DMS153 treated with DMSO at 0.1 percent for 48 hours (cell line): ENCODE data around the gene CD58.

ENCODE experiments used
- DNase-seq: peaks from one replicate; lab custom pipeline; 2025; ENCODE audit not compliant: unreplicated experiment; lab: John Stamatoyannopoulos, UW

Gene CD58

DNA sequence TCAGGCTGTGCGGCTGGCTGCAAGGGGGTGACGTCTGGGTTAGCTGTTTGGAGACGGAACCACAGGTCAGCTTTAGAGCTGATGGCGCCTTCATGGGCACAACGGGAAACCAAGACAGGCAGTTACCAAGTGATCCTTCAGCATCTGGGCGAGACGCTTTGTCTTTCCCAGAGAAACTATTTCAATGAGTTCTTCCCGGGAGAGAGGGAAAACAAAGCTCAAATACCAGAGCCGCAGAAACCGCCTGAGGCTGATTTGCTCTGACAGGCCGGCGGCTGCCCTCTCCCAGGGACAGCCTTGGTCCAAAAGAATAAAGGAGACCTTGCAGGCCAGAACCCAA, 76.5 kb downstream of the CD58 start:
- DNase-seq, result no peak

DNA sequence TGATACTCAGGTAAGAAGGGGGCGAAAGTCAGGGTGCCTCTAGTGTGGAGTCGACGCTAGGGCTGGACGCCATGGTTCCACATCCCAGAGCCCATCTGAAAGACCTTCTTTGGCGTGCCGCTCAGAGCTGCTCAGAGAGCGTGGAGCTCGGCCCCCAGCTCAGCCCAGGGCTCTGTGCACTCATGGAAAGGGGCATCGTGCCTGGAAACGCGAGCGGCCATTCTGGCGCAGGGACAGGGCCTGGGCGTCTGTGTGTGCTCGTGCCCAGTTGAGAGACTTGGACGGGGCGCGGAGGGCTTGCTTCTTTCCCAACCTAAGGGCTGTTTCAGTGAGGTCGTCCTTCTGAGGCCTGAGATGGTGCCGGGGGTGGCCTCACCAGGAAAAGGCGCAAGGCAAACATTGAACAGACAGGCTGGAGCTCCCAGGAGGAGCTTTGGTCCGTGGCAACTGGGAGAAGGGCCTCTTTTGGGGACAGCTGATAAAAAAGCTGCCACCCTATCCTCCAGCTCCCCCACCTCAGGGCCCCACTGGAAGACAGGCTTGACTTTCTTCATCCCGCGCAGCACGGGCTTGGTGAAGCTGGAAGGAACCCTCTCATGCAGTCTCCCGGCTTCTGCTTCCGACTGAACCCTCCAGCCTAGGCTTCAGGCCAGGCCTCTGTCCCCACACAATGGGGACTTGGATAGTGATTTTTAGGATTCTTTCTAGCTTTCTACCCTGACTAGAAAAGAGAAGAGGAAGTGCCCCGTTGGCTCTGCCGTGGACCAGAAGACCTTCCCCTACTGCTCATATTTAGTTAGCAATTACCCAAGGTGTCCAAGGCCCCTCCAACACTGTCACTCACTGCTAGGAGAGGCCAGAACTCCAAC, 77.1 kb downstream of the CD58 start:
- no peak for DNase-seq

DNA sequence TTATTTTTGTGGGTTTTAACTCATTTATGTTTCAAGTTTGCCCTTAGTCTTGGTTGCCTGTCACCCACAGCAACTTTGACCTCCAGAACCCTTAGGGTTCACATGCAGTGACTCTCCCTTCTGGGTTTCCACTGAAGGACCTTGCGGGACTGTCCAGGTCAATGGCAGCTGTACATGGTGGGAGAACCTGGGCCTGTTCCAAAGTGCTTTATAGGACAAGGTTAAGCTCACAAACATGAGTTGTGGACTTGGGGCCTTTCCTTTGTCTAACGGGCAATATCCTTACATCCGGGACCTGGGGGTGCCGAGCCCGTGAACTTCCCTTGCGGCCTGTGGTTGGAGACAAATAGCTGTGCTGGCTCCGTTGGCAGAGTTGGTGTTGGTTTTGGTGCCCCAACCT, 77.8 kb downstream of the CD58 start:
- DNase-seq, result no peak

DNA sequence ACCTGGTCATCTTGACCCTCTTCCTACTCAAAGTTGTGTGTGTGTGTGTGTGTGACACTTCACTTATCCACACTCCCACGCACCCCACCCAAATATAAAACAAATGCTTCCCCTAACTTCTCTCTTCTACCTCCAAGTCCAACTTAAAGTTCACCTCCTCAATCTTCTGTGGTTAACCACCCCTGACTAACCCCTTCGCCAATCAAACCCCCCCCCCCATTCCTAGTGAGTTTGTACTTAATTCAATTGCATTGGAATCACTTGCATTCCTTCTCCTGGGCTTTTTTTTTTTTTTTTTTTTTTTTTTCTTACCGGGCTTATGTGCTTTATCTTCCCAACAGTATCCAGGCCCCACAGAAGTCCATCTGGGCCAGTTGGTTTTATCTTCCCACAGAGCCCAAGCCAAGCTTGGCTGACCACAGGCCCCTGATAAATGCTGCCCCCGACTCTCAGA, 78.4 kb downstream of the CD58 start:
- no peak for DNase-seq

DNA sequence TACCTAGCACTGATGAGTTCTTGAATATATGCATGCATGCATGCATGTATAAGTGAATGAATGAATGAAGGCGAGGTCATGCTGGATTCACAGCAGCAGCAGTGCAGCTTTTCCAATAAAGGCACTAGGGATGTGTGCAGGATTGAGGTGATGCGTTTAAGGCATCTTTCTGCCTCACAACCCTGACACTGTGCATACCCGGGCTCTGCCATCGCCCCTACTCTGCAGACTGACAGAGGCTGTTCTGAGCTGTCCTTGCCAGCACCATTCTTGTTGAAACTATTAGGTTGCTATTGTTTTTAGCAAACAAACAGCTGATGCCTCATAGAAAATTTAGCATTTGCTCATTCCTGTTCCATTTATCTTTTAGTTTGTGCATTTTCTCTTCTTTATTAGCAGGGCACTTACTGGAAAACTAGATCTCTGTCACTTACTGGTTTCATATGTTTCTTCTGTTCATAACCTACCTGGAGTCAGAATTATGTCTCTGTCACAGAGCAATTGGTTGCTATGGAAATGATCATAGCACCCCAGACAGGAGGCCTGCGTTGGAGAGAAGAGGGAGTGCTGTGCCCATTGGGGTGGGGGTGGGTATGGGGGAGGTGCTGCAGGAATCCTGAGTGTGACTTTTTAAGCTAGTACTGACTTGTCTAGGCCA, 79.0 kb downstream of the CD58 start:
- no peak for DNase-seq

DNA sequence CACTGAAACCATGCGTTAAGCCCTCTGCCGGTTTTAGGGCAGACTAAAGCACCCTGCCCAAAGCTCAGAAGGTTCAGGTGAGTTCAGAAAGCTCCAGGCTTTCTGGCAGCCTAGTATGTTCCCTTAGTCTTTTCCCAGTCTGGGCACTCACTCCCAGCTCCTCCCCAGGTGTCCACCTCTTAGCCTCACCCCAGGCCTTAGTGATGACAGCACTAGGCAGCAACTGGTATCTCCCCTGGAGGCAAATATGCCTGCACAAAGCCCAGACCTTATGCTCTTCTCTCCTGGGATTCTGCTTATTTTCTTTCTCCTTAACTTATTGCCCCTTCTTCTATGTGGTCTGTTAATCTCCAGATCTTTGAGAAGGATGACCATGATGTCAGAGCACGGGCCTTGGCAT, 80.2 kb downstream of the CD58 start:
- DNase-seq, result no peak

DNA sequence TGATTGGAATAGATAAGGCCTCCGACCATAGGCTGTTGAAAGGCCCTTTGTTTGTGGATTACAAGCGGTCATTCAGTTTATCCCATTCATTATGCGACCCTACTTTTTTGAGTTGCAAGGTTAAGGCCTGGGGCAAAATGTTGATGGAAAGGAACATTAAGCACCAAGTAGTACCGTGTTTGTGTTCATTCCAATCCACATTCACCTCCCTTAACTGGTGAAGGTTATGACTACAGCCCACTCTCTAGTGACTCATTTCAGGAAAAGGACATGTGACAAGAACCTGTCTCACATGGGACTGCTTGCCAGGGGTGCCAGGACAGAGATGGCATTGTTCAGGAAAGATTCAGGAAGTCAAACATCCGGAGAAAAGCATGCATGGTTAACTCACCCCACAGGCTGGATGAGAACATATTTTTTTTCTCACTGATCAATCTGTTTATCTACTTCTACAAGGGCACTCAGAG, 81.6 kb downstream of the CD58 start:
- no peak for DNase-seq

DNA sequence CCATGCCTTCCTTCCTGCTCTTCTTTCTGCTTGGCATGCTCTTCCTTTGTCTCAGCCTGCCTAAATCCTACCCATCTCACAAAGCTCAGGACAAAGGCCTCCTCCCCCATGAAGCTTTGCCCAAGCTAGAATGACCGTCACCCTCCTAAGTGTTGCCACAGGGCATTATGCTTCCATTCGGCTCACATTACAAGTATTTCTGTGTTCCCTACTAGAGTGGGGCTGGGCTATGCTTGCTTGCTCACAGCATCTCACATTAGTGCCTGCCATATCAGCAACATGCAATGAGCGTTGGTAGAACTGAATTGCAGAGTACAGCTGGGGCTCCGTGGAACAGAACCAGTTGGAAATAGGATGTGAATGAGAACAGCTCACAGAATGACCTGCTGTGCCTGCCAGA, 82.8 kb downstream of the CD58 start:
- DNase-seq, result no peak

DNA sequence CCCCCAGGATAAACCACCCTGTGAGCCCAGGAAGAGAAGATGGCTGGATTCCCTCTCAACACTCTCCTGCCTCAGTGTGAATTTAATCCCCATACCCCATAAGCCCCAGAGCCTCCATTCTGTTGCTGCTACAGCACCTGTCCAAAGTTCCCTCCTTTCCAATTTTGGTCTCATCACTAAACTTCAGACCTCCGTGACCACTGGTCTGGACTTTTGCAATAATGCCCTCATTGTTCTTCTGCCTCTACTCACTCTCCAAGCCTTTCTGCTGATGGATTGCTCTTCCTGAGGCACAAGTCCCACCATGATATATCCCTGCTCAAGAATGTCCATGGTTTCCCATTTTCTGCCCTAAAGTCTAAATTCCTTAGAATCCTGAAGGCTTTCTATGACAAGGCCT, 83.2 kb downstream of the CD58 start:
- DNase-seq, result no peak

DNA sequence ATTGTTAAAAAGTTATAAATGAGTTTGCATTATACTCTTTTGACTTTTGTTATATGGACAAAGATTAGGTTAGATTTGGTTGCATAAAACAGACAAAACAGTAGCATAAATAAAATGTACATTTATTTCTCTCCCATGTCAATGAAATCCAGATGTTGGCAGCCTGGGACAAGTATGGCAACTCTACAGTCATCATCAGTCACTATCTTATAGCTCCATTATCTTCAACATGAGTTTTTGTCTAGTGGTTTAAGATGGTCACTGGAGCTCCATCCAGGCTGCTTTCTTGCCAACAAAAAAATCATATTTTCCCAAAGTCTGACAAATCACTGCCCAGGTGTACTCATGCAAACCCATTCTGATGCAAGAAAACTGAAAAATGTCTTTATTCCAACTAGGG, 83.8 kb downstream of the CD58 start:
- no peak for DNase-seq

DNA sequence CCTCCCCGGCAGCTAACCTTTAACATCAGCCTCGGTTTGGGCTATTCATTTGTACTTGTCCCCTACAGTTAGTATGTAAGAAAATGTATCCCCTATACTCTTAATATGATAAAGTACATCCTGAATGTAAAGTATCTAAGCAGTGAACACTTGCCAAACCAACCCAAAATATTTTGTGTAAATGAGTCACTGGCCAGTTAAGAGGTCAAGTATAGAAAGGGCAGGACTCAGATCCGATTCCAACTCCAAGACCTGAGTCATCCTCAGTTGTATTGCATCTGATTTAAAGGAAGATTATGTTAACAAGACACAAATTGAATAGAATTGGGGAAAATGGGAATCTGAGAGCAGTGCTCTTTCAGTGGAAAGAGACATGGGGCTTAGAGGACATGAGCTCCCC, 84.4 kb downstream of the CD58 start:
- no peak for DNase-seq

DNA sequence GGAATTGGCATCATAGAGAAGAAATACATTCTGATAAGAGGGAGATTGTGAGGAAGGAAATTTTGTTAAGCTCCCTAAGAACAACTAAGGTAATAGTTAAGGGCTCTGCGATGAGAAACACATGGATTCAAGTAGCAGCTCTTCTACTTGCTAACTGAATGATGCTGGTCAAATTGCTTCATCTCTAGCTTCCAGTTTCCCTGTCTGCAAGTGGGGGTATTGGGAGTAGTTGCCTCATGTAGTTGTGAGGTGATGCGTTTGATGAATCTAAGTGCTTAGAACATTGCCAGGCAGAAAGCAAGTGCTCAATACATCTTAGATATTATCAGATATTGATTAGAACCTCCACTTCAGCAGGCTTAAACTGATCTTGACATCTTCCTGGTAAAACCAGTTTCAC, 84.8 kb downstream of the CD58 start:
- DNase-seq, result no peak

DNA sequence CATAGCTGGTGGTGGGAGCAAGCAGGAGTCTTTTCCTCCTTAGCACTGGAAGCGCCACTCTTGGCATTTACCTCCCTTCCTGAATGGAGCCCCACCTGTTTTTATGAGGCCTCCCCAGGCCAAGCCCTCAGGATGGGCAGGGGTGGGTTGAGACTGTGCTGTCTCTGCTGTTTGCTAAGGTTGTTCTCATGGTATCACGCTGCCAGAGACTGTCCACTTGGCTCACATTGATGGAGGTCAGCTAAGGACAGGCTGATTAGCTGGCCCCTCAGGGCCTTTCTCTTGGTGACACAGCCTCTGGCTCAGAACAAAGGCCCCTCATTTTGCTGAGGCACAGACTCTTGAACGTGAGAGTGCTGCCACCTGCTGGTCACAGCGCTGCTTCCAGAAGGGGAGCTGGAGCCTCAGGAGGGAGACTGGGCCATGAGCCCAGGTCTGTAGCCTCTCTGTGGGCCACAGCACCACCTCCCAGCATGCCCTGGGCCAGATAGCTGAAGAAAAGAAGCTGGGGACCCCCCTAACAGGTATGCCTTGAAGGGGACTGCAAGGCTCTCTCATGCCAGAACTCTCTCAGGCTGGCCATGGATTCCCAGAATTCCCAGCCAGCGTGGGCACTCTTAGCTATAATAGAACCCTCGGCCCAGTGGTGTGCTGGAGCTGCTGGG, 85.6 kb downstream of the CD58 start:
- peak; percentile 59 for DNase-seq

DNA sequence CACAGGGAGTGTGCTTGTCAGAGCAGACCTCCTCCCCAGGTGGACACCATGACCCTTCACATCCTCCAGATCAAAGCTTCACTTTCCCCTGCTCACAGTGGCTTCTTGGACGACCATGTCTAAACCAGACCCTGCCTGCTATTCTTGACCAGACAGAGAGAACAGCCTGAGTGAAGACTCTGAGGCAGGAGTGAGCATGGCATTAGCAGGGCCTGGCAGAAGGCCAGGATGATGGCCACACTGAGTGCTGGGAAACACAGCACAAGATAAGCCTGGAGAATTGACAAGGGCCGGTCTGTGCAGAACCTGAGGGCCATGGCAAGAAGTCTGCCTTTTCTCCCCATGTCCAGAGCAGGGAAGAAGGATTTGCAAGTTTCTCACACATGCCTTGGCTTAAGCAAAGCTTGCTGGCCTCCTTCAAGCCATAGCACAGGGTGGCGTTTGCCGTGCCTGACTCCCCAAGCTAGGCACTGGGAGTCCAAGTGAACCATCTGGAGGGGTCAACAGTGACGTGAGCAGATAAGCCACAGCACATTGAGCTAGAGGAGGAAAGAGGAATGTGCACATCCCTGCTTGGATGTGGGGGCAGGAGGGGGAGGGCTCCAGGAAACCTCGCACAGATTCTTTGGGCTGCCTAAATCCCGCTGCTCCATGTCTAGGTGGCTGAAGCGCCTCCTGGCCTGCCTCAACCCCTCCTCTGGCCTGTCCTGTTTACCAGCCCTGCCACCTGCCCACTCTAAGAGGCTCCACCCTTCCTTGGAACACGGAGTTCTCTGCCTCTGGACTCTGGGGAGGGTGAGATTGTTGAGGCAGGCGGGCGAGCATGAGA, 87.1 kb downstream of the CD58 start:
- DNase-seq, result no peak

DNA sequence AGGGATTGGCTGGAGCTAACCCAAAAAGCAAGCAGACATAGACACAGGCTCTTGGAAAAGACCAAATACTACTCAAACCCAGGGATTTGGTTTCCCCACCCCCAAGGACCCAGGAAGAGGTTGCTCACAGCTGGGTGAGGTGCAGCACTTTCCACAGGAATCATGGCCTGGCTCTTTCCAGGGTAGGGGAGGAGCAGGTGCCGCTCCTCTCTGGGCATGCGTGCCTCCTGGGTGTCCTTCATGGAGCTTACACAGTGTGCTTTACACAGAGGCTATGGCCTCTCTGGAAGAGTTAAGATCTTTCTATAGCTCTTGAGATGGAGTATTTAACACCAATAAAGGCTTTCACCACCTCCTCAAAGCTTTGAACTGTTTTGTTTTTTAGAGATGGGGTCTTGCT, 88.3 kb downstream of the CD58 start:
- DNase-seq, result no peak

DNA sequence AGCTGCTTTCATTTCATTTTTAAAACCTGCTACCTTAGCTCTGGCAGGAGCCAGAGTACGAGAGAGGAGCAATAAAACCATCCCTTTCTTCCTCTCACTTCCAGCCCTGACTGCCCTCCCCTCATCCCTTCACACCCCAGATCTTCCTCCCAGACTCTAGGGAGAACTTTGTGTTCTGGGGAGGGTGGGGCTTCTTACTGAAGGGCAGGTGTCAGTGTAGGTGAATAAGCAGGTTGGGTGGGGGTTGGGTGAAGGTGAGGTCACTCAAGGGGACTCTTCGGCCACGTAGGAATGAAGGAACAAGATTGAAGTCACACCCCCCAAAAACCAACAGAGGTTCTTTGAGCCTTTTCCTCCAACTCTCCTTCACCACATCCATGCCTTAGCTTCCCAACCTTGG, 88.9 kb downstream of the CD58 start:
- DNase-seq, result no peak

DNA sequence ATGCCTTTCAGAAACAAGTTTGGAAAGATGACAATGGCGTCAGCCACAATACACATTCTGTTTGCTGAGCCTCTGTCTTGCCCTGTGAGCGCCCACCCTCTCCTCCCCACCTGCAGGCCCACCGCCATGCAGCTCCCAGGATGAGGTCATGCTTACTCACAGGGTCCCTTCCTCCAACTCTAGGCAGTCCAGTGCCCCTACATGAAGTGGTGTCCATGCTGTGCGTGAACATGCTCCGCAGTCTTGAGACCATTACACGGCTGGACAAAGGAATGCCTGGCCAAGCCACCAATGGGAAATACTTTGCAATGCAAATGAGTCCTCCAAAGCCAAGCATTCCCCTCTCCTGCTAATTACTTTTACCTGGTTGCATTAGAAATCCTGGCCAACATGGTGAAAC, 92.2 kb downstream of the CD58 start:
- DNase-seq, result no peak

DNA sequence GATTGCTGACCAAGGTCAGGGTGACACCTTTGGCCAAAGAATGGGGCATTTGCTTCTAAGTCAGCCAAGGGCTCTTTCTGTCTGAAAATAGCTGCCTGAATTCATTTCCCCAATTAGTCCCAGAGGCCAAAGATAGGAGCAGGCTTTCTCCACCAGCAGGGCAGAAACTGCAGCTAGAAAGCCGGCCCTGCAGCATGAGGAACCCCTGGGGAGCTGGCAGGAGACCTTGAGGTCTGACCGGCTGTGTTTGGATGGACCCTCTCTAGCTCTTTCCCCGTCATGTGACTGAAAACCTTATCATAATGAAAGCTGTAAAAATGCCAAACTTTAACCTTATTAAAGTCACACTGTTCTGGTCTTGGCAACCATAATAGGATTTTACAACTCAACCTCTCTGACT, 93.4 kb downstream of the CD58 start:
- no peak for DNase-seq

DNA sequence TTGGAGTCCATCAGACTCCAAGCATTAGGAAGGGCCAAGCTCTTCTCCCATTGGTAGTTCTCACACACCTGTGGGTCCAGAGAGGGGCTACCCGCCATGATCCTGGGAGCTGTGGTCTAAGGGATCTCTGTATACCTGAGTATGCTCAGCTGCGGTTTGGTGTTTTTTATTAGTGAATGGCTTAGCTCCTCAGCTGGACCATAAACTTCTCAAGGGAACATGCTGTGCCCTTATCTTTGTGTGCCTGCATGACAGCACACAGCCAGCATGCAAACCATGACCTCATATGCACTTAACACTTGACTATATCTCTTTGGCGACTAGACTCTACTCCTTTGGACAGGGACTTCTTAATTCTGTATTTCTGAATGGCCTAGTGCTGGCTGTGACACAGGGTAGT, 94.5 kb downstream of the CD58 start:
- DNase-seq, result no peak

DNA sequence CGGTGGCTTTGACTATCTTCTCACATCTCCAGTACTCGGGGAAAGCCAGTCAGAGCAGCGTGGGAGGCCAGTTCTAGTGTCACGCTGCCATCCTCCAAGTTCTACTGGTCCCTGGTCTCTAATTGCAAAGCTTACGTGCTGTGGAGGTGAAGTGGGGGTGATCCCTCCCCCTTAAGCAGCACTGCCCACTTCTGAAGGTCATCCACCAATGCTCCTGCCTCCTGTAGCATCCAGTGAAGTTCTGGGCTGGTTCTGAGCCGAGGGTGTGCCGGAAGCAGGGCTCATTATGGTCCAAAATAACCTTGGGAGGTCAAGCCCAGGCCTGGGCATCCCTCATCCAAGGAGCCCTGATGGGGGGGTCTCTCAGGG, 95.0 kb downstream of the CD58 start:
- no peak for DNase-seq
